HCT116 (cell line): ENCODE measurements around the gene OSBPL10. TPM values are rescaled to one million over a fixed set of nuclear protein-coding genes. Genes with fewer than 3 reads are reported as not detected.

Experiments
- ATAC-seq: fragments of 200-7000 bp; cut with Tn5 transposase; 2 replicates; pipeline ENCODE4 v1.9.1; 2020; ENCODE audit warnings: mild to moderate bottlenecking, moderate library complexity
- BruUV-seq: library from RNA; stranded (reverse); fragments of 400-500 nt; replicated peaks from 2 replicates; lab custom pipeline; 2021; lab: Mats Ljungman, UMichigan
- CTCF ChIA-PET: fragments of 300-600 bp; sonication (Branson Sonifier 250); formaldehyde crosslinking; loops from one replicate; lab custom pipeline; 2021; ENCODE audit warnings: antibody characterized with exemption; lab: Charles Lee
- POLR2A ChIA-PET: fragments of 300-600, 350-600 bp; sonication (Branson Sonifier 250); formaldehyde crosslinking; loops from one replicate; lab custom pipeline; 2021; ENCODE audit warnings: antibody characterized with exemption; lab: Charles Lee
- RAD21 ChIA-PET, 2 experiments: fragments of 300-600 bp; sonication (Branson Sonifier 250); formaldehyde crosslinking; loops; one replicate each; lab custom pipeline; 2023; ENCODE audit warnings: low total read pairs in 2 of 2; ENCODE audit not compliant: uncharacterized antibody in 2 of 2, unreplicated experiment in 2 of 2, low non-redundant PET in 1 of 2; lab: Charles Lee
- DNase-seq: peaks from one replicate; pipeline ENCODE4 v3.0.0-alpha.2; 2010; ENCODE audit warnings: low read depth, low spot score
- H2AFZ ChIP-seq: fragments of 200-600 bp; shearing (Covaris generic), sonication (generic); 2 replicates; pipeline ENCODE4 v1.6.1; 2017; ENCODE audit warnings: low read depth, mixed run types, mixed read lengths, antibody characterized with exemption, low read length; ENCODE audit not compliant: poor library complexity, severe bottlenecking
- H3K27ac ChIP-seq: 2 replicates; pipeline ENCODE4 v1.5.1; 2012; ENCODE audit warnings: low read depth, low read length
- H3K27me3 ChIP-seq: fragments of 200-600 bp; sonication (generic); 2 replicates; pipeline ENCODE4 v1.6.1; 2016; ENCODE audit warnings: mixed run types, low read length, mixed read lengths; ENCODE audit not compliant: insufficient read depth
- H3K36me3 ChIP-seq, 2 experiments: fragments of 200-500 bp in 1 of 2; fragments of 200-600 bp in 1 of 2; sonication (Bioruptor generic) in 1 of 2; sonication (generic) in 1 of 2; 2 replicates each; pipeline versions ENCODE4 v1.5.1 to v1.6.1; 2014 to 2016; ENCODE audit warnings: low read length in 2 of 2, inconsistent platforms in 1 of 2, mixed read lengths in 1 of 2, mixed run types in 1 of 2; ENCODE audit not compliant: insufficient read depth in 2 of 2, control insufficient read depth in 1 of 2
- H3K4me1 ChIP-seq, 2 experiments: fragments of 200-600 bp in 1 of 2; sonication (generic) in 1 of 2; 2 replicates each; pipeline versions ENCODE4 v1.5.1 to v1.6.1; 2012 to 2017; ENCODE audit warnings: low read length in 2 of 2, inconsistent platforms in 1 of 2, mild to moderate bottlenecking in 1 of 2, mixed read lengths in 1 of 2, mixed run types in 1 of 2, moderate library complexity in 1 of 2; ENCODE audit not compliant: insufficient read depth in 2 of 2, control insufficient read depth in 1 of 2
- H3K4me2 ChIP-seq: fragments of 200-600 bp; sonication (generic); 2 replicates; pipeline ENCODE4 v1.6.1; 2017; ENCODE audit warnings: mixed run types, low read length, mixed read lengths
- H3K4me3 ChIP-seq, 2 experiments: fragments of 200-600 bp in 1 of 2; sonication (generic) in 1 of 2; replicated peaks in 1 of 2; 2 replicates each; pipeline ENCODE4 v1.5.1; 2011 to 2016; ENCODE audit warnings: low read length in 2 of 2, control low read depth in 1 of 2, low read depth in 1 of 2, mild to moderate bottlenecking in 1 of 2, mixed read lengths in 1 of 2, mixed run types in 1 of 2
- H3K79me2 ChIP-seq: fragments of 200-600 bp; sonication (generic); 2 replicates; pipeline ENCODE4 v1.6.1; 2017; ENCODE audit warnings: mild to moderate bottlenecking, mixed run types, low read length, moderate library complexity, mixed read lengths; ENCODE audit not compliant: insufficient read depth
- H3K9ac ChIP-seq: fragments of 200-600 bp; sonication (generic); 2 replicates; pipeline ENCODE4 v1.6.1; 2016; ENCODE audit warnings: low read length, mixed read lengths
- H3K9me2 ChIP-seq: fragments of 200-600 bp; sonication (generic), shearing (Covaris generic); 2 replicates; pipeline ENCODE4 v1.6.1; 2017; ENCODE audit warnings: mixed run types, mild to moderate bottlenecking, moderate library complexity; ENCODE audit not compliant: insufficient read depth
- H3K9me3 ChIP-seq, 2 experiments: fragments of 200-500 bp in 1 of 2; fragments of 200-600 bp in 1 of 2; sonication (Bioruptor generic) in 1 of 2; sonication (generic) in 1 of 2; 2 replicates each; pipeline ENCODE4 v1.6.1; 2014 to 2017; ENCODE audit warnings: low read length in 2 of 2, mixed read lengths in 2 of 2, inconsistent platforms in 1 of 2, low read depth in 1 of 2, mild to moderate bottlenecking in 1 of 2, mixed run types in 1 of 2, moderate library complexity in 1 of 2; ENCODE audit not compliant: control insufficient read depth in 1 of 2, insufficient read depth in 1 of 2
- H4K20me1 ChIP-seq: fragments of 200-600 bp; sonication (generic), shearing (Covaris generic); 2 replicates; pipeline ENCODE4 v1.6.1; 2017; ENCODE audit warnings: mixed run types, mild to moderate bottlenecking, moderate library complexity; ENCODE audit not compliant: insufficient read depth
- EZH2 ChIP-seq: fragments of 200-600 bp; sonication (generic); IDR thresholded peaks from 2 replicates; pipeline ENCODE4 v1.6.1; 2017; ENCODE audit warnings: antibody characterized with exemption, mixed run types
- EZH2phosphoT487 ChIP-seq: fragments of 200-600 bp; IDR thresholded peaks from 2 replicates; pipeline ENCODE4 v1.6.1; 2018; ENCODE audit warnings: antibody characterized with exemption, borderline replicate concordance
- JUND ChIP-seq: IDR thresholded peaks from 2 replicates; pipeline ENCODE4 v1.6.1; 2012
- POLR2A ChIP-seq: IDR thresholded peaks from 2 replicates; pipeline ENCODE4 v1.7.0; 2011; ENCODE audit warnings: borderline replicate concordance; ENCODE audit not compliant: insufficient read depth, insufficient read length; ENCODE audit errors: extremely low read depth
- POLR2AphosphoS5 ChIP-seq: IDR thresholded peaks from 2 replicates; pipeline ENCODE4 v1.6.1; 2011; ENCODE audit warnings: mild to moderate bottlenecking, low read depth, low read length, moderate library complexity
- RAD21 ChIP-seq: IDR thresholded peaks from 2 replicates; pipeline ENCODE4 v1.6.1; 2012; ENCODE audit warnings: low read depth, mild to moderate bottlenecking
- SRF ChIP-seq: IDR thresholded peaks from 2 replicates; pipeline ENCODE4 v1.6.1; 2012; ENCODE audit warnings: low read depth
- ZFX ChIP-seq: fragments of 450-650 bp; IDR thresholded peaks from 2 replicates; pipeline ENCODE4 v1.6.1; 2017
- intact Hi-C: fragments of 100-400 bp; cut with micrococcal nuclease; formaldehyde crosslinking; loops from 2 replicates; pipeline ENCODE4 v1.10.0; 2022
- total RNA-seq: library from RNA; stranded (reverse); gene quantifications from one replicate; pipeline ENCODE4 v1.2.1, GENCODE V29; 2021; ENCODE audit not compliant: unreplicated experiment
- TF ChIP-seq, protein P1 (sequence below): IDR thresholded peaks from 2 replicates; pipeline ENCODE4 v1.6.1; 2011; ENCODE audit warnings: mild to moderate bottlenecking, low read length, moderate library complexity; ENCODE audit not compliant: insufficient replicate concordance; ENCODE audit errors: extremely low read depth
- TF ChIP-seq, protein P2 (sequence below): IDR thresholded peaks from 2 replicates; pipeline ENCODE4 v1.6.1; 2012
- TF ChIP-seq, protein P3 (sequence below): IDR thresholded peaks from 2 replicates; pipeline ENCODE4 v1.6.1; 2012; ENCODE audit warnings: low read depth

The OSBPL10 gene
- total RNA-seq, 1 experiment from 2014 or later = 25.8 TPM

DNA sequence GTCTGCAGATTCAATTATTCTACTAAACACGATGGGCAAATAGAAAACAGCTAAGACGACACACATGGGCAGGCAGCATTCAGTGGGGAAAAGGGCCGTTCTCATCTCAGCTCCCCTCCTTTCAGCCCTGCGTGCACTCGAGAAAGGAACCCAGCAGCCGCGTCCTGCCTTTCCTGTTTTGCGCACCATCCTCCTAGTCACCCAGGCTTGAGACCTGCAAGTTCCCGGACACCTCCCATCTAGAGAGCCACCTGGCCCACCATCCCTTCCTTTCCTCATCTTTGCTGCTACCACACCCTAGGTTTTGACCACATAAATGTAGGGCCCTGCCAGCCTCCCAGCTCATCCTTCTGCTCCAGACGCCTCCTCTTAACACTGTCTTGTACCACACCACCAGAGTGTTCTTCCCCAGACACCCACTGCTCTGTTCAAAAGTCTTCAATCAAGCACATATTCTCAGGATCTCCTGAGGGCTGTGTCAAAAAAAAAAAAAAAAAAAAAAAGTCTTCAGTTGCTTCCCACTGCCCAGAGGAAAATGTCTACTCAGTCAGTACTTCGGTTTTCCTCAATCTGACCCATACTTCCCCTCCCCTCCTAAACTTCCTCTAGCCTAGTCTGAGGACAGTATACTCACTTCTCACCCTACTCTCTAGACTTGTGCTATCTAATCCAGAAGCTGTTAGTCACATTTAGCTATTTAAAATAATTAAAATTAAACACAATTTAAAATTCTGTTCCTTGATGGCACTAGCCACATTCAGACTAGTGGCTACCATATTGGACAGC, 266.4 kb downstream of the OSBPL10 start (continued):
- TF ChIP-seq, protein P1, sequence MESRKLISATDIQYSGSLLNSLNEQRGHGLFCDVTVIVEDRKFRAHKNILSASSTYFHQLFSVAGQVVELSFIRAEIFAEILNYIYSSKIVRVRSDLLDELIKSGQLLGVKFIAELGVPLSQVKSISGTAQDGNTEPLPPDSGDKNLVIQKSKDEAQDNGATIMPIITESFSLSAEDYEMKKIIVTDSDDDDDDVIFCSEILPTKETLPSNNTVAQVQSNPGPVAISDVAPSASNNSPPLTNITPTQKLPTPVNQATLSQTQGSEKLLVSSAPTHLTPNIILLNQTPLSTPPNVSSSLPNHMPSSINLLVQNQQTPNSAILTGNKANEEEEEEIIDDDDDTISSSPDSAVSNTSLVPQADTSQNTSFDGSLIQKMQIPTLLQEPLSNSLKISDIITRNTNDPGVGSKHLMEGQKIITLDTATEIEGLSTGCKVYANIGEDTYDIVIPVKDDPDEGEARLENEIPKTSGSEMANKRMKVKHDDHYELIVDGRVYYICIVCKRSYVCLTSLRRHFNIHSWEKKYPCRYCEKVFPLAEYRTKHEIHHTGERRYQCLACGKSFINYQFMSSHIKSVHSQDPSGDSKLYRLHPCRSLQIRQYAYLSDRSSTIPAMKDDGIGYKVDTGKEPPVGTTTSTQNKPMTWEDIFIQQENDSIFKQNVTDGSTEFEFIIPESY = no peak
- no peak for TF ChIP-seq POLR2A
- TF ChIP-seq RAD21 = no peak
- TF ChIP-seq POLR2AphosphoS5 = no peak
- TF ChIP-seq, protein P2, sequence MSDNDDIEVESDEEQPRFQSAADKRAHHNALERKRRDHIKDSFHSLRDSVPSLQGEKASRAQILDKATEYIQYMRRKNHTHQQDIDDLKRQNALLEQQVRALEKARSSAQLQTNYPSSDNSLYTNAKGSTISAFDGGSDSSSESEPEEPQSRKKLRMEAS = no peak

DNA sequence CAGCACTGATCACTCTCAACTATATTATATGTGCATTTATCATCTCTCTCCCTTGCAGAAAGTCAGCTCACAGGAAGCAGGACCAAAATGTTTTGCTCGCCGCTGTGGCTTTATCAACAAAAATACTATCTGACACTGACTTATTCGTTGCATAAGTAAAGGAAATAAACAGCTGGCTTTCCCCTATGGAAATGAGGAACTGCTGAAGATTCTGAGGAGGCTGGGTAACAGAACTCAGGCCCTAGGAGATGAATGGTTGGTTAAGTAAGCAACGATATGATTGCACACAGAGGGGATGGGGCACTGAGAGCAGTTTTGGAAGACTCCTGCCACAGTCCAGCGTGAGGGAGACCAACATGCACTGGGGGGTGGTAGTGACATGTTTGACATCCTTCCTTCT, 267.2 kb downstream of the OSBPL10 start:
- no peak overlapping the region for H3K4me3 ChIP-seq
- H3K4me1 ChIP-seq = peaks cover 0 to 6% of the 10 kb centered on the region in 2 experiments; a peak in 1 of 4 replicates
- TF ChIP-seq EZH2phosphoT487 = no peak
- no peak for TF ChIP-seq ZFX
- no peak for TF ChIP-seq SRF
- TF ChIP-seq, protein P3, sequence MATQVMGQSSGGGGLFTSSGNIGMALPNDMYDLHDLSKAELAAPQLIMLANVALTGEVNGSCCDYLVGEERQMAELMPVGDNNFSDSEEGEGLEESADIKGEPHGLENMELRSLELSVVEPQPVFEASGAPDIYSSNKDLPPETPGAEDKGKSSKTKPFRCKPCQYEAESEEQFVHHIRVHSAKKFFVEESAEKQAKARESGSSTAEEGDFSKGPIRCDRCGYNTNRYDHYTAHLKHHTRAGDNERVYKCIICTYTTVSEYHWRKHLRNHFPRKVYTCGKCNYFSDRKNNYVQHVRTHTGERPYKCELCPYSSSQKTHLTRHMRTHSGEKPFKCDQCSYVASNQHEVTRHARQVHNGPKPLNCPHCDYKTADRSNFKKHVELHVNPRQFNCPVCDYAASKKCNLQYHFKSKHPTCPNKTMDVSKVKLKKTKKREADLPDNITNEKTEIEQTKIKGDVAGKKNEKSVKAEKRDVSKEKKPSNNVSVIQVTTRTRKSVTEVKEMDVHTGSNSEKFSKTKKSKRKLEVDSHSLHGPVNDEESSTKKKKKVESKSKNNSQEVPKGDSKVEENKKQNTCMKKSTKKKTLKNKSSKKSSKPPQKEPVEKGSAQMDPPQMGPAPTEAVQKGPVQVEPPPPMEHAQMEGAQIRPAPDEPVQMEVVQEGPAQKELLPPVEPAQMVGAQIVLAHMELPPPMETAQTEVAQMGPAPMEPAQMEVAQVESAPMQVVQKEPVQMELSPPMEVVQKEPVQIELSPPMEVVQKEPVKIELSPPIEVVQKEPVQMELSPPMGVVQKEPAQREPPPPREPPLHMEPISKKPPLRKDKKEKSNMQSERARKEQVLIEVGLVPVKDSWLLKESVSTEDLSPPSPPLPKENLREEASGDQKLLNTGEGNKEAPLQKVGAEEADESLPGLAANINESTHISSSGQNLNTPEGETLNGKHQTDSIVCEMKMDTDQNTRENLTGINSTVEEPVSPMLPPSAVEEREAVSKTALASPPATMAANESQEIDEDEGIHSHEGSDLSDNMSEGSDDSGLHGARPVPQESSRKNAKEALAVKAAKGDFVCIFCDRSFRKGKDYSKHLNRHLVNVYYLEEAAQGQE = no peak
- TF ChIP-seq JUND = no peak
- TF ChIP-seq EZH2 = no peak
- RAD21 ChIA-PET = no interaction called here
- H2AFZ ChIP-seq = no peak overlapping the region
- CTCF ChIA-PET = no interaction called here
- intact Hi-C loops = no loop called here
- no TSS peak for BruUV-seq
- H3K9me2 ChIP-seq = no peaks in the 10 kb centered on the region
- H3K36me3 ChIP-seq = no peaks in the 10 kb centered on the region
- no peak overlapping the region for H3K4me2 ChIP-seq
- POLR2A ChIA-PET = no interaction called here
- H3K27me3 ChIP-seq = no peaks in the 10 kb centered on the region
- ATAC-seq (no peak), DNase-seq (no peak)
- no peaks in the 10 kb centered on the region for H4K20me1 ChIP-seq
- no peak overlapping the region for H3K9ac ChIP-seq
- H3K27ac ChIP-seq = no peak overlapping the region
- H3K79me2 ChIP-seq = no peaks in the 10 kb centered on the region
- H3K9me3 ChIP-seq = no peaks in the 10 kb centered on the region
